ENCODE data around the gene SULT4A1. TPM values are rescaled to one million over a fixed set of nuclear protein-coding genes. Genes with fewer than 3 reads are reported as not detected.

Gene SULT4A1
- polyA plus RNA-seq, 2 of the 4 experiments (the other 2 are of a cell fraction) = not detected

DNA sequence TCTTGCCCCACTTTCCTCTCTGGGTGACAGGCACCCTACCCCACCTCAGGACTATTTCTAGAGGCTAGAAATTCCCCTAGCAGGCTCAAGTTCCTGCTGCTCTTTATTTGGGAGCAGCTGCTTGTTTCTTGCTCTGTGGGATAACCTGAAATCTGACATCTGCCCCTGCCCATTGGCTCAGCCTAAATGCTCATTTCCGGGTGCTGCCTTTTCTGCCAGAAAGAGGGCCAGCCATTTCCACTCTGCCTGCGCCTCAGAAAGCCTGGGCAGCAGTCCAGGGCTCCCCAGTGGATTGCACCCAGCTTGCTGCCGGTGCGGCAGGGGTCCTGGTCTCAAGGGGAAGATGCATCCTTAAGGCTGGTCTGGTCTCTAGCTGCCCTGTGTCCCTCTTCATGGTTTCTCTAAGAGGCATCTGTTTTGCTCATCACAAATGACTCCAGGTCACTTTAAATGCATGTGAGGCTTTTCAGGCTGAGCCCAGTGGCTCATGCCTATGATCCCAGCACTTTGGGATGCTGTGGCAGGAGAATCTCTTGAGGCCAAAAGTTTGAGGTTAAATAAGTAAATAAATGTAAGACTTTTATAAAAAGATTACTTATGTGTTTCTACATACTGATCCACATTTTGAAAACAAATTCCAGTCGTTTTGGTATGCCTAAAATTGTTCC is 39.8 kb upstream of the SULT4A1 start:
- no peaks in the 10 kb centered on the region for H3K9me3 ChIP-seq
- WGBS (ENCODE audit: missing lambda C conversion rate) = 26% methylated on average over 5 of the region's 5 CpGs
- TF ChIP-seq, protein P1, sequence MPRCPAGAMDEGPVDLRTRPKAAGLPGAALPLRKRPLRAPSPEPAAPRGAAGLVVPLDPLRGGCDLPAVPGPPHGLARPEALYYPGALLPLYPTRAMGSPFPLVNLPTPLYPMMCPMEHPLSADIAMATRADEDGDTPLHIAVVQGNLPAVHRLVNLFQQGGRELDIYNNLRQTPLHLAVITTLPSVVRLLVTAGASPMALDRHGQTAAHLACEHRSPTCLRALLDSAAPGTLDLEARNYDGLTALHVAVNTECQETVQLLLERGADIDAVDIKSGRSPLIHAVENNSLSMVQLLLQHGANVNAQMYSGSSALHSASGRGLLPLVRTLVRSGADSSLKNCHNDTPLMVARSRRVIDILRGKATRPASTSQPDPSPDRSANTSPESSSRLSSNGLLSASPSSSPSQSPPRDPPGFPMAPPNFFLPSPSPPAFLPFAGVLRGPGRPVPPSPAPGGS (IDR thresholded peaks at IDR 0.05) = no peak
- TF ChIP-seq EP300 (IDR thresholded peaks at IDR 0.05) = no peak
- no peak for TF ChIP-seq SMC3 (IDR thresholded peaks at IDR 0.05)
- TF ChIP-seq ESRRA (IDR thresholded peaks at IDR 0.05; ENCODE audit: borderline replicate concordance, low read length) = no peak
- no peak for TF ChIP-seq POLR2A (IDR thresholded peaks at IDR 0.05; ENCODE audit: low read length)
- TF ChIP-seq JUNB (IDR thresholded peaks at IDR 0.05) = peak; percentile 31; the same call in 1 of the 2 replicates
- TF ChIP-seq, protein P2, sequence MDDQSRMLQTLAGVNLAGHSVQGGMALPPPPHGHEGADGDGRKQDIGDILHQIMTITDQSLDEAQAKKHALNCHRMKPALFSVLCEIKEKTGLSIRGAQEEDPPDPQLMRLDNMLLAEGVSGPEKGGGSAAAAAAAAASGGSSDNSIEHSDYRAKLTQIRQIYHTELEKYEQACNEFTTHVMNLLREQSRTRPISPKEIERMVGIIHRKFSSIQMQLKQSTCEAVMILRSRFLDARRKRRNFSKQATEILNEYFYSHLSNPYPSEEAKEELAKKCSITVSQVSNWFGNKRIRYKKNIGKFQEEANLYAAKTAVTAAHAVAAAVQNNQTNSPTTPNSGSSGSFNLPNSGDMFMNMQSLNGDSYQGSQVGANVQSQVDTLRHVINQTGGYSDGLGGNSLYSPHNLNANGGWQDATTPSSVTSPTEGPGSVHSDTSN (IDR thresholded peaks at IDR 0.05) = no peak
- peak; percentile 33; the same call in 1 of the 2 replicates for TF ChIP-seq FOSL2 (IDR thresholded peaks at IDR 0.05)
- peak; percentile 68 for TF ChIP-seq FOSL2 (CRISPR knock-in tag; IDR thresholded peaks at IDR 0.05)
- TF ChIP-seq BHLHE40 (IDR thresholded peaks at IDR 0.05; ENCODE audit: low read depth, low read length) = no peak
- no peak for TF ChIP-seq RCOR1 (IDR thresholded peaks at IDR 0.05; ENCODE audit: low read depth, low read length)
- no peak for TF ChIP-seq TFCP2L1 (CRISPR knock-in tag; IDR thresholded peaks at IDR 0.05)
- TF ChIP-seq SREBF2 (IDR thresholded peaks at IDR 0.05) = no peak
- no peak for TF ChIP-seq PHF8 (IDR thresholded peaks at IDR 0.05; ENCODE audit: borderline replicate concordance, low read depth)
- TF ChIP-seq RAD21 (conservative IDR thresholded peaks at IDR 0.05 in 1 of 2, IDR thresholded peaks at IDR 0.05 in 1 of 2) = no peak
- TF ChIP-seq, protein P3, sequence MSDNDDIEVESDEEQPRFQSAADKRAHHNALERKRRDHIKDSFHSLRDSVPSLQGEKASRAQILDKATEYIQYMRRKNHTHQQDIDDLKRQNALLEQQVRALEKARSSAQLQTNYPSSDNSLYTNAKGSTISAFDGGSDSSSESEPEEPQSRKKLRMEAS (IDR thresholded peaks at IDR 0.05) = 0 out of 2 replicates have a peak, but pooled peaks have one; percentile 34
- no peak for TF ChIP-seq KDM1A (IDR thresholded peaks at IDR 0.05; ENCODE audit: low read depth)
- no peak for TF ChIP-seq RFX5 (IDR thresholded peaks at IDR 0.05)
- ChIA-PET POLR2A (no interaction called here), CTCF (interaction anchor here (1.0 to 7.9 kb wide), 2 partner anchors 18 to 44 kb away, joined by 3 to 97 read pairs; no protein-coding TSS in a partner anchor)
- peak; percentile 66 to 77; a peak in 5 of 6 replicates for ATAC-seq
- H3K4me2 ChIP-seq = peak overlapping the region; percentile 32; the same call in 2 of the 3 replicates
- FAIRE-seq = no peak
- peak overlapping the region in 1 of 2 experiments; percentile 79; a peak in 4 of 6 replicates for H3K27ac ChIP-seq
- peaks cover 38% of the 10 kb centered on the region for H3K4me1 ChIP-seq
- no peak overlapping the region for H3K4me3 ChIP-seq
- DNase-seq (ENCODE audit: low read depth in 1 of 2, low spot score in 1 of 2) = peak; percentile 33 to 56

DNA sequence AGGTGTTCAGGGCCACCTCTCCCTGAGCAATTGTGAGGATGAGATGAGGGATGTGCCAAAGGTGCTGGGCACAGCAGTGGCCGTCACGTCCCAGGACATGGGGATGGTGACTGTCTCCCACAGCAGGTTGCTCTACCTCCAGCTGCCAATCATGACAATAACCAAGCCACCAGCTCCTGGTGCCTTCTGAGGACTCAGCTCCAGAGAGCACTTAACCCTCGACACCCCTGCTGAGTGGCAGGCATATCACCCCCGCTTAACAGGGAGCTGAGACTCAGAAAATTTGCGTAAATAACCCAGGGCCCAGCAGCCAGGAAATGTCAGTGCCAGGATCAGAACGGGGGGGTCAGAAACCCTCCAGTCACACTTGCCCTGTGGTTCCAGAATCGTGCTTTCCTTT is 37.9 kb upstream of the SULT4A1 start:
- ChIA-PET CTCF (interaction anchor here (0.7 to 7.9 kb wide), 5 partner anchors 12 to 49 kb away, joined by 3 to 97 read pairs (median 3); no protein-coding TSS in a partner anchor), POLR2A (no interaction called here)
- DNase-seq (ENCODE audit: low read depth in 1 of 2, low spot score in 1 of 2) (no peak), ATAC-seq (no peak), FAIRE-seq (no peak)
- peak overlapping the region in 1 of 2 experiments; percentile 67; a peak in 3 of 6 replicates for H3K27ac ChIP-seq
- H3K4me2 ChIP-seq = no peak overlapping the region
- H3K4me3 ChIP-seq = no peak overlapping the region
- H3K9me3 ChIP-seq = no peaks in the 10 kb centered on the region
- TF ChIP-seq EHF (CRISPR knock-in tag; IDR thresholded peaks at IDR 0.05) = no peak
- 40% methylated on average over 1 of the region's 7 CpGs for WGBS (ENCODE audit: missing lambda C conversion rate)
- H3K4me1 ChIP-seq = peaks cover 38% of the 10 kb centered on the region

DNA sequence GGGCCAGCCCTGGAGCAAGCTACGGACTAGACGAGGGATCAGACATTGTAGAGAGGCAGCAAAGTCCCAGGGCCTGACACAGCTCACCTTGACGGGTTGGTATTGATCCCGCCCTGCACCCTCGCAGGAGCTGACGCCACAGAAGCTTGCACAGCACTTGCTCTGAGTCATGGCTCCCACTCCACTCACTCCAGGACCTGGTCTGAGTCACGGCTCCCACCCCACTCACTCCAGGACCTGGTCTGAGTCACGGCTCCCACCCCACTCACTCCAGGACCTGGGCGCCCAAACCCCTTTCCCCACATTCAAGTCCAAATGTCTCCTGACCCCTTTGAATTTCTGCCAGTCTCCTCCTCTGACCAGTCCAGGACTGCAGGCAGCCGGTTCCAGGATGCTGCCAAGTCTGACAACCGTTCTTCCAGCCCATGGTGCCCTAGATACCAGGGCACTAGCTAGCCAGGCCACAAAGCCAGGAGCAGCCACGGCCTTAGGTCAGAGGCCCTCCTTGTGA is 35.5 kb upstream of the SULT4A1 start:
- ATAC-seq = peak; percentile 52 to 62; a peak in 4 of 6 replicates
- Histone ChIP-seq H3K4me3 (no peak overlapping the region), H3K4me1 (peaks cover 32% of the 10 kb centered on the region), H3K9me3 (no peaks in the 10 kb centered on the region), H3K4me2 (peak overlapping the region; percentile 48), H3K27ac (peak overlapping the region in 1 of 2 experiments; percentile 76; a peak in 3 of 6 replicates)
- peak in 1 of 2 experiments; percentile 29 for DNase-seq (ENCODE audit: low read depth in 1 of 2, low spot score in 1 of 2)
- POLR2A ChIA-PET = no interaction called here
- TF ChIP-seq MAFK (IDR thresholded peaks at IDR 0.05; ENCODE audit: partially characterized antibody) (no peak), FOSL2 (IDR thresholded peaks at IDR 0.05) (no peak), FOSL2 (CRISPR knock-in tag; IDR thresholded peaks at IDR 0.05) (peak; percentile 47)
- CTCF ChIA-PET = interaction anchor here (0.6 to 7.9 kb wide), 4 partner anchors 9 to 700 kb away, joined by 3 to 97 read pairs (median 3); no protein-coding TSS in a partner anchor
- no peak for FAIRE-seq
- 23% methylated on average over 4 of the region's 12 CpGs for WGBS (ENCODE audit: missing lambda C conversion rate)

Measured in A549 (cell line).